GM19023 (cell line): ENCODE results near the gene CDH4.
"Not testable (repeated sequence)": the region's sequence is repeated elsewhere in the genome, so short reads cannot be mapped to it uniquely, and the experiment has no call there.

Source experiments
- ATAC-seq: cut with Tn5 transposase; IDR thresholded peaks from one replicate; pipeline ENCODE4 v1.9.1; 2021; ENCODE audit warnings: mild to moderate bottlenecking, moderate library complexity; ENCODE audit not compliant: unreplicated experiment

The CDH4 gene

GRCh38 chr20:61408951-61409740 lies 157.1 kb downstream of the CDH4 start:
- ATAC-seq, result no peak

GRCh38 chr20:61411743-61412142 lies 159.7 kb downstream of the CDH4 start:
- no peak for ATAC-seq

GRCh38 chr20:61413752-61414151 lies 161.7 kb downstream of the CDH4 start:
- ATAC-seq, result no peak

GRCh38 chr20:61414455-61414991 lies 162.5 kb downstream of the CDH4 start:
- ATAC-seq, result no peak

DNA sequence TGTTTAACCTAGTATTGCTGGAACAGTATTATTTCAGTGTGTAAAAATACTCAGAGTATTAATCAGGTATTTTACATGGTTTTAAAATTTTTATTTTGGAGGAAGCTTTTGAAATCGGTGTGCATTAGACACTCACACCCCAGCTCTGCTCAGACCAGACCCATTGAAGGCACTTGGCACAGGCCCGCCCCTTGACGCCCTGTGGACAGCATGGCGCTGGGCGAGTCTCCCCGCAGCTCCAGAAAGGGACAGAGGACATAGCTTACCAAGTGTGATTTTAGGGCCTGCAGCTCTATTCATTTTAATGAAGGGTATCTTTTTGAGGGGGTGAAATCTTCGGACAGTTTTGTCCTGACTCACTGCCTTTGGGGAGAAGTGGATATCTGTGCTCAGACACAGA lies 164.5 kb downstream of the CDH4 start:
- no peak for ATAC-seq

- ATAC-seq, result no peak
Observed at GRCh38 chr20:61417221-61417941, 165.3 kb downstream of the CDH4 start.

GRCh38 chr20:61419010-61419409 lies 166.9 kb downstream of the CDH4 start:
- no peak for ATAC-seq

- no peak for ATAC-seq
Observed at GRCh38 chr20:61419501-61419900, 167.4 kb downstream of the CDH4 start.

GRCh38 chr20:61420056-61420455 lies 168.0 kb downstream of the CDH4 start:
- no peak for ATAC-seq

DNA sequence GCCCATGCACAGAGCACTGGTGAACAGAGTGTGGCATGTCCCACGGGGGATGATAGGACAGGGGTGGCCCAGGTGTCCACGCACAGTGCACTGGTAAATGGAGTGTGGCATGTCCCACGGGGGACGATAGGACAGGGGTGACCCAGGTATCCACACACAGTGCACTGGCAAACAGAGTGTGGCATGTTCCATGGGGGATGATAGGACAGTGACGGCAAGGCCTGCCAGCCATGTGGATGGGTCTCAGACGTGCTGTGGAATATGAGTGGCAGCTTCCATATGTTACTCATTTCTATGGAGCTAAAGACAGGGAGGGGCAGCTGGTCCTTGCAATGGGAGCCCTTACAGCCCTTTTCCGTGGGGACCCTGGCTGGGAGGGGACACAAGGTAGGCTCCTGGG lies 168.7 kb downstream of the CDH4 start:
- ATAC-seq, result no peak

GRCh38 chr20:61422636-61423425 lies 170.8 kb downstream of the CDH4 start:
- ATAC-seq, result no peak

DNA sequence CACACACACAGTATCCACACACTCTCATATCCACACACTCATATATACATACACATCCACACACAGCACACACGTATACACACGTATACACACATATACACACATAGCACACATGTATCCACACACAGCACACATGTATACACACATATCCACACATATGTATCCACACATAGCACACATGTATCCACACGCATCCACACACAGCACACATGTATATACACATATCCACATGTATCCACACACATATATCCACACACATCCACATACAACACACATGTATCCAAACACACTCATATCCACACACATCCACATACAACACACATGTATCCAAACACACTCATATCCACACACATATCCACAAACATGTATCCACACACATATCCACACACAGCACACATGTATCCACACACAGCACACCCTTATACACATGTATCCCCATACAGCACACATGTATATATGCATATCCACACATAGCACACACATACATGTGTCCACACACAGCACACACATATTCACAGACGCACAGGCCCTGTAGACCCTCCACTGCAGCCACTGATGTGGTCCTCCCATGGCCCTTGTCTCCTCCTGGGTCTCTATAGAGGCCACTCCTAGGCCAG lies 172.1 kb downstream of the CDH4 start:
- no peak for ATAC-seq

DNA sequence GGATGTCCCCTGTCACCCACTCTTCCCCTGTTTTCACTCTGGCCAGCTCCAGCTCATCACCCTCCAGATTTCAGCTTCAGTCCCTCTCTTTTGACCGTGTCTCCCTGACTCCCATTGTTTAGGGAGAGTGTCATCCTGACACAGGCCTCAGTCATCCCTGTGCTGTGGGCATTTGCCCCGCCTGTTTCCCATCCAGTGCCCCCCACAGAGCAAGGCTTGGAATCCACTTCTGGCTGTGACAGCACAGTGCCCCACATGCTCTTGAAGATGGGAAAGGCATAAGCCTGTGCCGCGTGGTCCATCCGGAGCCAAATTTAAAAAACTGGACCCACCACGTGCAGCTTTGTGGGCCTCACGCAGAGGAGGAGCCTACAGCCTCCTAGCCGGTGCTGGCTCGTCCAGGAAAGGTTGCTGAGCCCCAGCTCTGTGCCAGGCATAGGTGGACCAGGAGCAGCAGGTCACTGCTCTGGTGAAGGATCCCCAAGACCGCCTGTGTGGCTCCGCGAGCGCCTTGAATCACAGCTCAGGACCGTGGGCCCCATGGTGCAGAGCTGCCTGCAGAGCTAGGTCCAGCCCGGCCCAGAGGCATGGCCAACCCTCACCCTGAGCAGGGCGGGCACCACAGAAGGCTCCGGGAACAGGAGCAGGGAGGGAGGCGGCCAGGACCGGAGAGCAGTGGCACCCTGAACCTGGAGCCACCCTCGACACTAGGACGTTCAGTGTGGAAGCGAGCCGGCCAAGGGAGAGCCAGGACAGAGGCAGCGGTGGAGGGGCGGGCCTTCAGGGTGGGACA lies 172.8 kb downstream of the CDH4 start:
- no peak for ATAC-seq

DNA sequence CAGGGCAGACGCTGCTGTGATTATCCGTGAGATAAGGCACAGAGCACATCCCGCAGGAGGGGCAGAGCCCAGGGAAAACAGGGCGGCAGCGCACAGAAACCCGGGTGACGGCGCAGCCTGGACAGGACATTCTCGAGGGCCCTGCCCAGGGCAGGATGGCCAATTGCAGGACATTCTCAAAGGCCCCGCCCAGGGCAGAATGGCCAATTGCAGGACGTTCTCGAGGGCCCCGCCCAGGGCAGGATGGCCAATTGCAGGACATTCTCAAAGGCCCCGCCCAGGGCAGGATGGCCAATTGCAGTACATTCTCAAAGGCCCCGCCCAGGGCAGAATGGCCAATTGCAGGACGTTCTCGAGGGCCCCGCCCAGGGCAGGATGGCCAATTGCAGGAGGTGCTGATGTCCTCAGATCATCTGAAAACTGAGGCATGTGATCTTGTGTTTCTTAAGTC lies 173.5 kb downstream of the CDH4 start:
- ATAC-seq, result not testable (repeated sequence)

DNA sequence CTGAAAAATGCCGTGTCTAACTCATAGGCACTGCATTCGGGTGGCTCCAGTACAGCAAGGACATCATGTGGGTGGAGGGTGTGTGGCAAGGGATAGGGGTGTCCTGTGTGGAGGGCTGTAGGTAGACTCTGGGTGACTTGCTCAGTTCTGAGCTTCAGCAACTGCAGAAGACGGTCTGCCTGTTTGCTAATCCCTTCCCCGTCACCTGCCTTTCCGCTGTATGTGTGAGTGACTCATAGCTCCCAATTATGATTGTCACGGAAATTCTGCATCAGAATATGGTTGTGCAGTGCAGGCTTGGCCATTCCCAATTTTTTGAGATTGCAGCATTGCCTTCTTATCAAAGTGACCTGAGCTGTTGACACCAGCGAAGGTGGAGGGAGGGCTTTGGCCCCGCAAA lies 174.3 kb downstream of the CDH4 start:
- no peak for ATAC-seq

- ATAC-seq, result no peak
Observed at GRCh38 chr20:61429458-61430227, 177.6 kb downstream of the CDH4 start.

DNA sequence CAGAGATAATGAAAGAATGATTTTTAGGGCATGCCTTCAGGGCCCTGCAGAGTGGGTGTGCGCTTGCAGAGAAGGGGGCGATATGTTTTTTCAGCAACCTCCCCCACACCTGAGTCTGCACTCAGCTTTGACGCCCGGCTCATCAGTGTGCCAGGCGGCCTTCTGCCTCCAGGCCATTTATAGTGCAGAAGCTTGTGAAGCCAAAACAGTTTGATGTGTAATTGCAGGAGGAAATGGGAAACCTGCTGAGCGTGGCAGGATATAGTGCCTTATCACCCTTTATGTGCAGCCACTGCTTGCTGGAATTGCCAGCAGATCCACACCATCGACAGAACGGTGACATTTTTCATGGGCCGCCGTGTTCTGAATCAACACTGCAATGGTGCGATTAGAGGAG lies 178.2 kb downstream of the CDH4 start:
- no peak for ATAC-seq

DNA sequence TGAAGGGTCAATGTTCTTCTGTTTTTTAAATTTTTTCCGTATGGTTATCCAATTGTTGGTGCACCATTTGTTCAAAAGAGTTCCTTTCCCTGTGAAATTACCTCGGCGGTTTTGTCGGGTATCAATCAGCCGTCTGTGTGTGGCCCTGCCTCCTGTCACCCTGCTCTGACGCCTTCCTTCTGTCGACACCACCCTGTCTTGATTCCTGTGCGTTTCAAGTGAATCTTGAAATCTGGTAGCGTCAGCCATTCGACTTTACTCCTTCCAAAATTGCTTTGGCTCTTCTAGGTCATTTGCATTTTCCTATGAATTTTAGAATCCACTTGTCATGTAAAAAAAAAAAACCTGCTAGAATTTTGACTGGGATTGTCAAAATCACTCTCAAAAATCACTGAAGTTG lies 181.1 kb downstream of the CDH4 start:
- no peak for ATAC-seq

DNA sequence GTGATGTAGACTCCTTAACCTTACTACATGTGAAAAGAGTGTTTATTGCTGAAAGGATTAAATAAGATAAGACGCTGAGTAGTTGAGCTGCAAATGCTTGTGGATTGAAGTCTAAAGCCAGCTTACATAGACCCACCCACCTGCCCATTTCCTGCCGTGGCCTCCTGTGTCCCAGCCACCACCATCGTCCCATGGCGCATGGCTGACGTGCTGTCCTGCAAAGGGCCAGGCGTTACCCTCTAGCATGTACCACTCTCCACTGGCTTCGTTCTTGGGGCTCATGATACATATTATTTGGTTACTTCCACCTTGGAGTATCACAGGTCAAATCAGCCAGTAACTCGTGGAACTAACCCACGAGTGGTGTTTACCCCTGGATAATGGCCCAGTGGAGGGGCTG lies 181.8 kb downstream of the CDH4 start:
- no peak for ATAC-seq
